ENCODE measurements around the gene ACHE. TPM values are rescaled to one million over a fixed set of nuclear protein-coding genes. Genes with fewer than 3 reads are reported as not detected.
"Not testable (repeated sequence)": the region's sequence is repeated elsewhere in the genome, so short reads cannot be mapped to it uniquely, and the experiment has no call there.

ACHE gene
- total RNA-seq, 1 experiment from 2014 or later: 10.4 TPM

- ChIA-PET POLR2A (no interaction called here), CTCF (interaction anchor here (0.6 kb wide), 1 partner anchor 1001 kb away, joined by 4 read pairs; no protein-coding TSS in a partner anchor)
- no peaks in the 10 kb centered on the region; the same call in 1 of the 2 replicates for H3K4me1 ChIP-seq (ENCODE audit: control insufficient read depth, insufficient read depth, low read length)
- in situ Hi-C loops (cut with HindIII; ENCODE audit: low pct_unique_long_range_greater_than_20kb, low sequenced_read_pairs): no loop called here
- no peak for TF ChIP-seq TCF7L2 (IDR thresholded peaks at IDR 0.05; ENCODE audit: low read depth, low read length)
- TF ChIP-seq CTCF (IDR thresholded peaks at IDR 0.05): no peak
- TF ChIP-seq, protein P1, sequence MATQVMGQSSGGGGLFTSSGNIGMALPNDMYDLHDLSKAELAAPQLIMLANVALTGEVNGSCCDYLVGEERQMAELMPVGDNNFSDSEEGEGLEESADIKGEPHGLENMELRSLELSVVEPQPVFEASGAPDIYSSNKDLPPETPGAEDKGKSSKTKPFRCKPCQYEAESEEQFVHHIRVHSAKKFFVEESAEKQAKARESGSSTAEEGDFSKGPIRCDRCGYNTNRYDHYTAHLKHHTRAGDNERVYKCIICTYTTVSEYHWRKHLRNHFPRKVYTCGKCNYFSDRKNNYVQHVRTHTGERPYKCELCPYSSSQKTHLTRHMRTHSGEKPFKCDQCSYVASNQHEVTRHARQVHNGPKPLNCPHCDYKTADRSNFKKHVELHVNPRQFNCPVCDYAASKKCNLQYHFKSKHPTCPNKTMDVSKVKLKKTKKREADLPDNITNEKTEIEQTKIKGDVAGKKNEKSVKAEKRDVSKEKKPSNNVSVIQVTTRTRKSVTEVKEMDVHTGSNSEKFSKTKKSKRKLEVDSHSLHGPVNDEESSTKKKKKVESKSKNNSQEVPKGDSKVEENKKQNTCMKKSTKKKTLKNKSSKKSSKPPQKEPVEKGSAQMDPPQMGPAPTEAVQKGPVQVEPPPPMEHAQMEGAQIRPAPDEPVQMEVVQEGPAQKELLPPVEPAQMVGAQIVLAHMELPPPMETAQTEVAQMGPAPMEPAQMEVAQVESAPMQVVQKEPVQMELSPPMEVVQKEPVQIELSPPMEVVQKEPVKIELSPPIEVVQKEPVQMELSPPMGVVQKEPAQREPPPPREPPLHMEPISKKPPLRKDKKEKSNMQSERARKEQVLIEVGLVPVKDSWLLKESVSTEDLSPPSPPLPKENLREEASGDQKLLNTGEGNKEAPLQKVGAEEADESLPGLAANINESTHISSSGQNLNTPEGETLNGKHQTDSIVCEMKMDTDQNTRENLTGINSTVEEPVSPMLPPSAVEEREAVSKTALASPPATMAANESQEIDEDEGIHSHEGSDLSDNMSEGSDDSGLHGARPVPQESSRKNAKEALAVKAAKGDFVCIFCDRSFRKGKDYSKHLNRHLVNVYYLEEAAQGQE (IDR thresholded peaks at IDR 0.05; ENCODE audit: insufficient read depth in 1 of 2, low read depth in 2 of 2, low read length in 1 of 2): no peak
- no peak for TF ChIP-seq POLR2AphosphoS5 (IDR thresholded peaks at IDR 0.05; ENCODE audit: low read depth, low read length)
- TF ChIP-seq SIN3A (IDR thresholded peaks at IDR 0.05; ENCODE audit: borderline replicate concordance, insufficient read depth, low read depth, low read length): no peak
- ATAC-seq: no peak
- H3K27ac ChIP-seq (ENCODE audit: low read length): no peak overlapping the region
- intact Hi-C loops (cut with micrococcal nuclease; ENCODE audit: unreplicated experiment): no loop called here
- H3K9me3 ChIP-seq (ENCODE audit: control insufficient read depth, insufficient read depth, low read depth, low read length): no peaks in the 10 kb centered on the region
- H3K27me3 ChIP-seq (ENCODE audit: control insufficient read depth, insufficient read depth, low read length): no peaks in the 10 kb centered on the region
- no TSS peak for BruUV-seq (replicated peaks)
- no peaks in the 10 kb centered on the region for H3K36me3 ChIP-seq (ENCODE audit: control insufficient read depth, insufficient read depth, low read length)
- DNase-seq (ENCODE audit: low read depth, low spot score): no peak
- no peak overlapping the region for H3K4me3 ChIP-seq (ENCODE audit: low read depth in 2 of 2, low read length in 2 of 2)
Observed at GRCh38 chr7:100921039-100921438, 25.4 kb upstream of the ACHE start.

GRCh38 chr7:100919779-100920437 lies 24.2 kb upstream of the ACHE start:
- H3K36me3 ChIP-seq (ENCODE audit: control insufficient read depth, insufficient read depth, low read length); intact Hi-C loops (cut with micrococcal nuclease; ENCODE audit: unreplicated experiment); POLR2A ChIA-PET; DNase-seq (ENCODE audit: low read depth, low spot score); H3K27me3 ChIP-seq (ENCODE audit: control insufficient read depth, insufficient read depth, low read length); in situ Hi-C loops (cut with HindIII; ENCODE audit: low pct_unique_long_range_greater_than_20kb, low sequenced_read_pairs); H3K9me3 ChIP-seq (ENCODE audit: control insufficient read depth, insufficient read depth, low read depth, low read length); H3K4me1 ChIP-seq (ENCODE audit: control insufficient read depth, insufficient read depth, low read length); CTCF ChIA-PET; BruUV-seq (replicated peaks); H3K27ac ChIP-seq (ENCODE audit: low read length); ATAC-seq; H3K4me3 ChIP-seq (ENCODE audit: low read depth in 2 of 2, low read length in 2 of 2): not testable (repeated sequence)

- in situ Hi-C loops (cut with HindIII; ENCODE audit: low pct_unique_long_range_greater_than_20kb, low sequenced_read_pairs); H3K27ac ChIP-seq (ENCODE audit: low read length); BruUV-seq (replicated peaks); CTCF ChIA-PET; ATAC-seq; H3K4me1 ChIP-seq (ENCODE audit: control insufficient read depth, insufficient read depth, low read length); H3K27me3 ChIP-seq (ENCODE audit: control insufficient read depth, insufficient read depth, low read length); H3K4me3 ChIP-seq (ENCODE audit: low read depth in 2 of 2, low read length in 2 of 2); POLR2A ChIA-PET; H3K36me3 ChIP-seq (ENCODE audit: control insufficient read depth, insufficient read depth, low read length); H3K9me3 ChIP-seq (ENCODE audit: control insufficient read depth, insufficient read depth, low read depth, low read length); DNase-seq (ENCODE audit: low read depth, low spot score); intact Hi-C loops (cut with micrococcal nuclease; ENCODE audit: unreplicated experiment): not testable (repeated sequence)
Observed at GRCh38 chr7:100919335-100919734, 23.6 kb upstream of the ACHE start.
